ENCODE data around the gene TBX18. TPM values are rescaled to one million over a fixed set of nuclear protein-coding genes. Genes with fewer than 3 reads are reported as not detected.

Gene TBX18
- total RNA-seq, 3 donors from 2014 or later, result 0.23 to 1.7 (median 0.82) TPM

DNA sequence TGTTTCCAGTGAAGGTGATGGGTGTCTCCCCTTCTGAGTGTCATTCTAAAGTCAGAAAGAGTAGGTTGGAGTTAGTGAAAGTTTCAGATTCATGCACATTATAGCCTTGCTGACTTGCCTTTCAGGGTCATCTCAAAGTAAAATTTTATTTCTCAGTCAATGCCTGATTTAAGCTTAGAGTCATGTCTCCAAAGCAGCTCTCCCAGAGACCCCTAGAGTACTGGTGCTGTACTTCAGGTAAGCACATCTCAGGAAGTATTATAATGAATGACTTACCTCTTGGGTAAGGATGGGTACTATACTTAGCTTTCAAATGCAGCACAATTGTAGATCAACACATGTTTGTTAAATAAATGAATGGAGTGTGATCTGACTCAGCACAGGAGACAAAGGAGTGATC lies 116.0 kb downstream of the TBX18 start:
- intact Hi-C loops (cut with DNase I, micrococcal nuclease), result no loop called here
- DNase-seq, result no peak
- H3K36me3 ChIP-seq (ENCODE audit: low read depth), result no peaks in the 10 kb centered on the region
- no peaks in the 10 kb centered on the region for H3K9me3 ChIP-seq
- no peak for ATAC-seq
- no peak overlapping the region for H3K4me3 ChIP-seq
- TF ChIP-seq, protein P1, sequence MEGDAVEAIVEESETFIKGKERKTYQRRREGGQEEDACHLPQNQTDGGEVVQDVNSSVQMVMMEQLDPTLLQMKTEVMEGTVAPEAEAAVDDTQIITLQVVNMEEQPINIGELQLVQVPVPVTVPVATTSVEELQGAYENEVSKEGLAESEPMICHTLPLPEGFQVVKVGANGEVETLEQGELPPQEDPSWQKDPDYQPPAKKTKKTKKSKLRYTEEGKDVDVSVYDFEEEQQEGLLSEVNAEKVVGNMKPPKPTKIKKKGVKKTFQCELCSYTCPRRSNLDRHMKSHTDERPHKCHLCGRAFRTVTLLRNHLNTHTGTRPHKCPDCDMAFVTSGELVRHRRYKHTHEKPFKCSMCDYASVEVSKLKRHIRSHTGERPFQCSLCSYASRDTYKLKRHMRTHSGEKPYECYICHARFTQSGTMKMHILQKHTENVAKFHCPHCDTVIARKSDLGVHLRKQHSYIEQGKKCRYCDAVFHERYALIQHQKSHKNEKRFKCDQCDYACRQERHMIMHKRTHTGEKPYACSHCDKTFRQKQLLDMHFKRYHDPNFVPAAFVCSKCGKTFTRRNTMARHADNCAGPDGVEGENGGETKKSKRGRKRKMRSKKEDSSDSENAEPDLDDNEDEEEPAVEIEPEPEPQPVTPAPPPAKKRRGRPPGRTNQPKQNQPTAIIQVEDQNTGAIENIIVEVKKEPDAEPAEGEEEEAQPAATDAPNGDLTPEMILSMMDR (IDR thresholded peaks at IDR 0.05), result no peak
- H3K4me1 ChIP-seq (ENCODE audit: low read depth), result no peaks in the 10 kb centered on the region

DNA sequence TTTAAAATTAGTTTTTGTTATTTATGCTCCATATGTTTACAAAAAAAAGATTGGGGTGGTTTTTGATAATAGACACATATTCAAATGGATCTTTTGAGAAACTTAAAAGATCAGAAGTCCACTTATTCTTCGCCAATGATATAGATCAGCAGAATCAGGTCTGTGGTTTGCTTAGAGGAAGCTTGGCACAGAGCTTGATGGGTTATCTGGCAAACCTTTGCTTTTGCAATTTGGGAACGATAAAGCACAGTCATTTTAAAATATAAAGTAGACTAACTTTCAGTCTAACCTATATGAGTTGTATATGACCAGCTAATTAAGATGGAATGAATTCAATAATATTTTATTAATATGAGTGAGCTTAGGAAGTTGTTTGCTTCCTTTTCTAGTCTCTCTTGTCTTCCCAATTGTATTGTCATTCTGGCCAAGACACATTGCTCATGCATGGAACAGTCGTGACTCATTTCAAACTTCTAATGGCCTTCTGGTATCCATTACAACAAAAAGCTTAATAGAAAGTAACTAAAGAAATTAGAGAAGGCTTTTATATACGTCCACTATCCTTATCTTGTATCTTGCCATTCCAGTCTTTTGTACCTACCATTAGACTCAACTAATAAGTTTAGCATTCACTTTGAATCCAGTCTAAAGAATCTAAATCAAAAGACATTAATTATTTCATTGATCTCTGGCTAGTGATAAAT lies 118.7 kb downstream of the TBX18 start:
- Histone ChIP-seq H3K4me3 (no peak overlapping the region), H3K9me3 (no peaks in the 10 kb centered on the region), H3K36me3 (ENCODE audit: low read depth) (no peaks in the 10 kb centered on the region), H3K4me1 (ENCODE audit: low read depth) (no peaks in the 10 kb centered on the region)
- no peak for ATAC-seq
- TF ChIP-seq, protein P1 (IDR thresholded peaks at IDR 0.05), result no peak
- DNase-seq, result no peak
- intact Hi-C loops (cut with DNase I, micrococcal nuclease), result no loop called here

DNA sequence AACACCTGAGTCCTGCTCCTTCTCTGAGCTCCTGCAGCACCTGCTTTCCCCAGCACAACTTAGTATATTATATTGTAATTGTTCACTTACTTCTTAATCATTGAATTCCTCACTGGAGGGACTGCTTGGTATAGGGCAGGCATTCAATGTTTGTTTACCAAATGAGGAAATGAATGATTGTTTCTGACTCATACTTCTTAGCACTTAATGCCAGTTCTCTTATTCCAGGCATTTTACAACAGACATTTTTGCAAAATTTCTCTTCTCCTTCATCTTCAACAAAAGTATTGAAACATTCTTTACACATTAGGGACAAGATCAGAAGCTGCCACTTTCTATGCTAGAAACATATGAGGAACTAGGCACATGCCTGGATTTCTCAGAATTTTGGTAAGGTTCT lies 119.4 kb downstream of the TBX18 start:
- Histone ChIP-seq H3K36me3 (ENCODE audit: low read depth) (no peaks in the 10 kb centered on the region), H3K9me3 (no peaks in the 10 kb centered on the region), H3K4me3 (no peak overlapping the region), H3K4me1 (ENCODE audit: low read depth) (no peaks in the 10 kb centered on the region)
- intact Hi-C loops (cut with DNase I, micrococcal nuclease), result no loop called here
- no peak for ATAC-seq
- DNase-seq, result no peak
- TF ChIP-seq, protein P1 (IDR thresholded peaks at IDR 0.05), result no peak

DNA sequence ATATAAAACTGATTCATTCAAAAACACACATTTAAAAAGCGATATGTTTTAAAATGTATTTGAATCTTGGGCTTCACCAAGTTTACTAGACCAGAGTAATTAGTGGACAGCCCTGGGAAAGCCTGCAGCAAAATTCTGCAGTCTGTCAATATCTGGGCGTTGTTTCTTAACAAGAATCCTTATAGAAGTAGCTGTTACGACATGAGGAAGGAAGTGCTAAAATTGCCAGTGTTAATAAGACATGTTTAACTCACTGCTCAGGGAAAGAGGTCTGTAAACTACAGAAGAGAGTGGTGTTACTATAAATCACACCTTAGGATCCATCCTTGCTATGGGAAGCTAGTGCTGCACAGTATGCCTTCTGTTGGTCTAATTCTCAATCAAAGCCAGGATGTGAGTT lies 120.6 kb downstream of the TBX18 start:
- ATAC-seq (no peak), DNase-seq (no peak)

DNA sequence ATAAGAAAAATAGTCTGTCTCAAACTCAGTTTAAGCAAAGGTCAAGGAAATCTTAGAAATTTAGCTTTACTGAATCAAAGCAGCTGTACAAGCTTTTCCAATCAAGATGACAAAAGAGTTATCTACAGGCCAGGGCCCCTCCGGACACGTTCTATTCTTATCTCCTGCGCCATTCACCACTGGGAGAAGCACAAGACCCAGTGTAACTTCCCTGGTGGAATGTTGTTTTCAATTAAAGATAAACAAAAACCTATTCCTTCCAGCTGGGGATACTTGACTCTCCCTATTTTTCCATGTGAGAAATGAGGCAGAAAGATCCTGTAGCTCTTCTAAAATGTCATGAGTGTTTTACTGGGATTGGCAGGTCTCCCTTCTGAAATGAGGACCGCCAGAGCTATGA lies 123.3 kb downstream of the TBX18 start:
- Histone ChIP-seq H3K36me3 (ENCODE audit: low read depth) (no peaks in the 10 kb centered on the region), H3K4me1 (ENCODE audit: low read depth) (no peaks in the 10 kb centered on the region), H3K9me3 (no peaks in the 10 kb centered on the region), H3K4me3 (no peak overlapping the region)
- DNase-seq, result no peak
- TF ChIP-seq, protein P1 (IDR thresholded peaks at IDR 0.05), result no peak
- no peak for ATAC-seq
- intact Hi-C loops (cut with DNase I, micrococcal nuclease), result no loop called here

More for the DNA sequence above, 120.6 kb downstream of the TBX18 start:
- no peak overlapping the region for H3K4me3 ChIP-seq
- H3K4me1 ChIP-seq (ENCODE audit: low read depth), result no peaks in the 10 kb centered on the region
- intact Hi-C loops (cut with DNase I, micrococcal nuclease), result no loop called here
- no peaks in the 10 kb centered on the region for H3K36me3 ChIP-seq (ENCODE audit: low read depth)
- TF ChIP-seq, protein P1 (IDR thresholded peaks at IDR 0.05), result no peak
- H3K9me3 ChIP-seq, result no peaks in the 10 kb centered on the region

DNA sequence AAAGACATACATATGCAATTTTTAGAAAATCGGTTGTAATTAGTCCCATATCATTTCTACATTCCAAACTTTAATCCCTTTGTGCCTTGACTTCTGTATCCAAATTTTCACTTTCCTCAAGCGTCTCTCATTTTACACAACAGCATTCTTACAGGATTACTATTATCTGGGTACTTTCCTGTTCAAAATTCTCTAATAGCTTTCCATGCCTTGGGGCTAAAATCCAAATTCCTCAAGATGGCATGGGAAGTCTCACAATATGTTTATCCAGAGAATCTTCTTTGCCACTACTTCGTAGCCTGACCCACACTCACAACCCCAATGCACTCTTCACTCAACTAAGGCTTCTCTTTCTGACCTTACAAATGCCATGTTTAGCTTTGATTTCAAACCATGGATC lies 125.0 kb downstream of the TBX18 start:
- Histone ChIP-seq H3K4me3 (no peak overlapping the region), H3K36me3 (ENCODE audit: low read depth) (no peaks in the 10 kb centered on the region), H3K4me1 (ENCODE audit: low read depth) (no peaks in the 10 kb centered on the region), H3K9me3 (no peaks in the 10 kb centered on the region)
- ATAC-seq, result no peak
- TF ChIP-seq, protein P1 (IDR thresholded peaks at IDR 0.05), result no peak
- intact Hi-C loops (cut with DNase I, micrococcal nuclease), result no loop called here
- DNase-seq, result no peak

Measured in mucosa of descending colon (tissue), 3 donors.